Immature natural killer cell (primary cell): Measurements from ENCODE around the gene NCBP1. TPM values are rescaled to one million over a fixed set of nuclear protein-coding genes. Genes with fewer than 3 reads are reported as not detected.

Experiments
- DNase-seq, 3 donors: peaks; one replicate each; pipeline ENCODE4 v3.0.0; 2022; ENCODE audit warnings: mixed read lengths in 1 of 3
- H3K27ac Mint-ChIP-seq, 6 donors: one replicate each; pipeline ENCODE4 v1.8.0; 2020; ENCODE audit warnings: mixed read lengths in 6 of 6, mild to moderate bottlenecking in 5 of 6, inconsistent platforms in 4 of 6, moderate library complexity in 3 of 6
- H3K27me3 Mint-ChIP-seq, 3 donors: one replicate each; pipeline ENCODE4 v1.8.0; 2020 to 2021; ENCODE audit warnings: low read depth in 3 of 3, mild to moderate bottlenecking in 3 of 3, mixed read lengths in 3 of 3, moderate library complexity in 3 of 3, inconsistent platforms in 1 of 3
- H3K36me3 Mint-ChIP-seq, 3 donors: one replicate each; pipeline ENCODE4 v1.8.0; 2020; ENCODE audit warnings: mixed read lengths in 3 of 3, inconsistent platforms in 2 of 3, mild to moderate bottlenecking in 2 of 3
- H3K4me1 Mint-ChIP-seq, 2 donors: one replicate each; pipeline ENCODE4 v1.8.0; 2020; ENCODE audit warnings: inconsistent platforms in 2 of 2, mild to moderate bottlenecking in 2 of 2, mixed read lengths in 2 of 2, moderate library complexity in 1 of 2
- H3K4me3 Mint-ChIP-seq, 5 donors: one replicate each; pipeline ENCODE4 v1.8.0; 2020; ENCODE audit warnings: mild to moderate bottlenecking in 5 of 5, mixed read lengths in 5 of 5, inconsistent platforms in 3 of 5, moderate library complexity in 3 of 5
- H3K9me3 Mint-ChIP-seq, 6 donors: one replicate each; pipeline ENCODE4 v1.8.0; 2020; ENCODE audit warnings: mild to moderate bottlenecking in 6 of 6, mixed read lengths in 6 of 6, inconsistent platforms in 4 of 6, moderate library complexity in 3 of 6
- polyA plus RNA-seq, 3 donors: library from polyadenylated mRNA; unstranded; fragments of 300-500 nt; fragmentation: Illumina TruSeq; gene quantifications; one replicate each; pipeline ENCODE4 v1.2.3, GENCODE V29; 2021

Gene NCBP1
- polyA plus RNA-seq, 3 donors from 2014 or later = 11.0 to 15.8 (median 12.8) TPM

GRCh38 chr9:97714435-97714834, 80.8 kb downstream of the NCBP1 start:
- no peak for DNase-seq

GRCh38 chr9:97717866-97718265, 84.2 kb downstream of the NCBP1 start:
- Mint-ChIP-seq H3K27ac (no peak overlapping the region), H3K4me3 (no peak overlapping the region), H3K36me3 (peaks cover 0 to 5% (median 0%) of the 10 kb centered on the region in 3 donors), H3K4me1 (no peaks in the 10 kb centered on the region), H3K9me3 (peaks cover 0 to 5% (median 4%) of the 10 kb centered on the region in 6 donors), H3K27me3 (peaks cover 0 to 6% (median 4%) of the 10 kb centered on the region in 3 donors)
- no peak for DNase-seq

More at GRCh38 chr9:97714435-97714834, 80.8 kb downstream of the NCBP1 start:
- peaks cover 0 to 6% (median 6%) of the 10 kb centered on the region in 3 donors for H3K27me3 Mint-ChIP-seq
- no peaks in the 10 kb centered on the region for H3K9me3 Mint-ChIP-seq
- H3K4me3 Mint-ChIP-seq = no peak overlapping the region
- H3K36me3 Mint-ChIP-seq = peaks cover 0 to 2% (median 0%) of the 10 kb centered on the region in 3 donors
- H3K27ac Mint-ChIP-seq = no peak overlapping the region
- H3K4me1 Mint-ChIP-seq = peaks cover 12 to 14% of the 10 kb centered on the region in 2 donors

GRCh38 chr9:97721396-97721795, 87.8 kb downstream of the NCBP1 start:
- H3K4me3 Mint-ChIP-seq = no peak overlapping the region
- H3K27ac Mint-ChIP-seq = no peak overlapping the region
- H3K4me1 Mint-ChIP-seq = no peaks in the 10 kb centered on the region
- no peak for DNase-seq
- H3K27me3 Mint-ChIP-seq = peaks cover 2 to 7% (median 4%) of the 10 kb centered on the region in 3 donors
- peaks cover 0 to 5% (median 4%) of the 10 kb centered on the region in 6 donors for H3K9me3 Mint-ChIP-seq
- peaks cover 0 to 4% (median 0%) of the 10 kb centered on the region in 3 donors for H3K36me3 Mint-ChIP-seq

- H3K36me3 Mint-ChIP-seq = peaks cover 0 to 4% (median 0%) of the 10 kb centered on the region in 3 donors
- no peak overlapping the region for H3K27ac Mint-ChIP-seq
- no peak for DNase-seq
- H3K4me1 Mint-ChIP-seq = no peaks in the 10 kb centered on the region
- H3K27me3 Mint-ChIP-seq = peaks cover 2 to 7% (median 4%) of the 10 kb centered on the region in 3 donors
- H3K4me3 Mint-ChIP-seq = no peak overlapping the region
- H3K9me3 Mint-ChIP-seq = peaks cover 0 to 5% (median 4%) of the 10 kb centered on the region in 6 donors
These were observed 88.7 kb downstream of the NCBP1 start for GRCh38 chr9:97722331-97722730.

Other genes with a start within 250 kb of the NCBP1 start
- 1 to 10 TPM; 6.9 to 9.4 (median 8.4) TPM for gene TDRD7, start 221.7 kb upstream of the NCBP1 start, polyA plus RNA-seq
- gene TMOD1, start 132.2 kb upstream of the NCBP1 start, polyA plus RNA-seq = 1 to 10 TPM; 1.7 to 4.8 (median 3.7) TPM
- gene TSTD2, start 453 bp upstream of the NCBP1 start, polyA plus RNA-seq = 10 to 100 TPM in 2 of 3 donors, 1 to 10 TPM in 1; 9.8 to 10.5 (median 10.0) TPM
- 10 to 100 TPM; 32.2 to 36.5 (median 32.5) TPM for gene XPA, start 63.5 kb downstream of the NCBP1 start, polyA plus RNA-seq
- gene FOXE1, start 219.4 kb downstream of the NCBP1 start, polyA plus RNA-seq = not detected